Upper lobe of left lung (tissue), 6 donors: ENCODE results near the gene DNMT3L. TPM values are rescaled to one million over a fixed set of nuclear protein-coding genes. Genes with fewer than 3 reads are reported as not detected.
A peak's percentile ranks its signal among the peaks of the same experiment; 100 is the strongest.

Source experiments
- ATAC-seq, 2 donors: fragments of 200-7000 bp; cut with Tn5 transposase; one replicate each; pipeline ENCODE4 v1.9.1; 2022; ENCODE audit warnings: mild to moderate bottlenecking in 2 of 2, moderate library complexity in 2 of 2; ENCODE audit not compliant: low FRiP score in 2 of 2
- DNase-seq, 2 donors: peaks; one replicate each; pipeline ENCODE4 v3.0.0-alpha.2; 2019 to 2020
- H3K27ac ChIP-seq, 4 donors: fragments of 200-600 bp; sonication (generic); one replicate each; pipeline ENCODE4 v1.5.1; 2016 to 2019
- H3K27me3 ChIP-seq, 4 donors: fragments of 200-600 bp; sonication (generic); one replicate each; pipeline ENCODE4 v1.5.1; 2017 to 2019
- H3K36me3 ChIP-seq, 4 donors: fragments of 200-600 bp; sonication (generic); one replicate each; pipeline ENCODE4 v1.5.1; 2016 to 2019
- H3K4me1 ChIP-seq, 4 donors: fragments of 200-600 bp; sonication (generic); one replicate each; pipeline ENCODE4 v1.5.1; 2018 to 2019
- H3K4me3 ChIP-seq, 4 donors: fragments of 200-600 bp; sonication (generic); one replicate each; pipeline ENCODE4 v1.5.1; 2017 to 2019; ENCODE audit warnings: mild to moderate bottlenecking in 2 of 4, moderate library complexity in 1 of 4
- H3K9me3 ChIP-seq, 4 donors: fragments of 200-600 bp; sonication (generic); one replicate each; pipeline ENCODE4 v1.5.1; 2018 to 2019
- CTCF ChIP-seq, 6 experiments: fragments of 450-650 bp in 4 of 6; fragments of 200-600 bp in 2 of 6; sonication (generic) in 2 of 6; IDR thresholded peaks; one replicate each; pipeline ENCODE4 v1.5.1; 2016 to 2019; ENCODE audit warnings: antibody characterized with exemption in 6 of 6
- EP300 ChIP-seq, 4 donors: sonication (generic); formaldehyde crosslinking; IDR thresholded peaks; one replicate each; pipeline ENCODE4 v1.5.1; 2017; ENCODE audit warnings: antibody characterized with exemption in 4 of 4, control low read depth in 2 of 4
- POLR2A ChIP-seq, 4 donors: fragments of 450-650 bp; IDR thresholded peaks; one replicate each; pipeline ENCODE4 v1.5.1; 2016 to 2017; ENCODE audit warnings: antibody characterized with exemption in 4 of 4, mild to moderate bottlenecking in 2 of 4
- POLR2AphosphoS5 ChIP-seq, 2 donors: sonication (generic); formaldehyde crosslinking; IDR thresholded peaks; one replicate each; pipeline ENCODE4 v1.5.1; 2017; ENCODE audit warnings: antibody characterized with exemption in 2 of 2
- WGBS, 2 donors: methylation state at CpG; one replicate each; pipeline ENCODE4 v1.1.5; 2017 to 2018; 5-methylcytosine and 5-hydroxymethylcytosine counted together
- total RNA-seq, 6 donors: library from RNA; depleted of rRNA in 4 of 6; stranded (reverse); fragments of >200 nt in 4 of 6; gene quantifications; one replicate each; pipeline versions ENCODE4 v1.1.0 to v1.2.1, GENCODE V29; 2016 to 2021
- donor health status: DM: no; HTN: no; CAD: no; lungs with moderate emphysema.
- donor health status: DM: no; HTN: yes; CAD: no; lungs with severe emphysema.

DNMT3L gene
- total RNA-seq, 6 donors from 2014 or later: not detected

- Histone ChIP-seq H3K4me3 (no peak overlapping the region), H3K4me1 (peaks cover 5 to 14% (median 7%) of the 10 kb centered on the region in 4 donors), H3K27me3 (peaks cover 0 to 20% (median 3%) of the 10 kb centered on the region in 4 donors), H3K36me3 (no peaks in the 10 kb centered on the region), H3K27ac (no peak overlapping the region), H3K9me3 (no peaks in the 10 kb centered on the region)
- 73 to 82% methylated on average over 3 to 23 of the region's 24 CpGs for WGBS, 2 donors
- TF ChIP-seq POLR2AphosphoS5 (IDR thresholded peaks at IDR 0.05): no peak
- ATAC-seq (no peak), DNase-seq (peak in 1 of 2 donors; percentile 72)
These were observed 27.8 kb upstream of the DNMT3L start for GRCh38 chr21:44289381-44290010.

- no peak for TF ChIP-seq EP300 (IDR thresholded peaks at IDR 0.05)
- no peak for TF ChIP-seq POLR2A (IDR thresholded peaks at IDR 0.05)
- TF ChIP-seq POLR2AphosphoS5 (IDR thresholded peaks at IDR 0.05): no peak
- TF ChIP-seq CTCF (IDR thresholded peaks at IDR 0.05): no peak
- DNase-seq (peak in 1 of 2 donors; percentile 67), ATAC-seq (no peak)
- H3K4me3 ChIP-seq: no peak overlapping the region
- 87 to 93% methylated on average over 16 to 22 of the region's 23 CpGs for WGBS, 2 donors
- H3K27me3 ChIP-seq: peaks cover 0 to 20% (median 3%) of the 10 kb centered on the region in 4 donors
- no peak overlapping the region for H3K27ac ChIP-seq
- no peaks in the 10 kb centered on the region for H3K9me3 ChIP-seq
- H3K4me1 ChIP-seq: peaks cover 5 to 12% (median 8%) of the 10 kb centered on the region in 4 donors
- no peaks in the 10 kb centered on the region for H3K36me3 ChIP-seq
These were observed 26.8 kb upstream of the DNMT3L start for GRCh38 chr21:44288251-44289110.

GRCh38 chr21:44286716-44287632 lies 25.3 kb upstream of the DNMT3L start:
- DNase-seq: peak in 1 of 2 donors; percentile 77
- TF ChIP-seq EP300 (IDR thresholded peaks at IDR 0.05) (no peak), POLR2AphosphoS5 (IDR thresholded peaks at IDR 0.05) (no peak), POLR2A (IDR thresholded peaks at IDR 0.05) (no peak), CTCF (IDR thresholded peaks at IDR 0.05) (no peak)
- 57 to 68% methylated on average over 3 to 31 of the region's 31 CpGs for WGBS, 2 donors

GRCh38 chr21:44286086-44286715 lies 24.5 kb upstream of the DNMT3L start:
- H3K4me1 ChIP-seq: peaks cover 5 to 12% (median 8%) of the 10 kb centered on the region in 4 donors
- WGBS, 2 donors: 66 to 76% methylated on average over 6 to 18 of the region's 21 CpGs
- H3K27ac ChIP-seq: no peak overlapping the region
- H3K4me3 ChIP-seq: no peak overlapping the region
- DNase-seq: peak in 1 of 2 donors; percentile 66
- H3K9me3 ChIP-seq: no peaks in the 10 kb centered on the region
- no peaks in the 10 kb centered on the region for H3K36me3 ChIP-seq
- peaks cover 0 to 20% (median 3%) of the 10 kb centered on the region in 4 donors for H3K27me3 ChIP-seq
- no peak for TF ChIP-seq EP300 (IDR thresholded peaks at IDR 0.05)
- TF ChIP-seq POLR2AphosphoS5 (IDR thresholded peaks at IDR 0.05): no peak
- no peak for TF ChIP-seq POLR2A (IDR thresholded peaks at IDR 0.05)
- no peak for TF ChIP-seq CTCF (IDR thresholded peaks at IDR 0.05)
- ATAC-seq: no peak

More at GRCh38 chr21:44286716-44287632, 25.3 kb upstream of the DNMT3L start:
- no peak for ATAC-seq
- H3K27ac ChIP-seq: no peak overlapping the region
- no peaks in the 10 kb centered on the region for H3K9me3 ChIP-seq
- no peaks in the 10 kb centered on the region for H3K36me3 ChIP-seq
- peaks cover 5 to 12% (median 8%) of the 10 kb centered on the region in 4 donors for H3K4me1 ChIP-seq
- H3K27me3 ChIP-seq: peaks cover 0 to 20% (median 3%) of the 10 kb centered on the region in 4 donors
- no peak overlapping the region for H3K4me3 ChIP-seq
